Adrenal gland (tissue), 12 donors: Measurements from ENCODE around the gene ERVFRD-1. TPM values are rescaled to one million over a fixed set of nuclear protein-coding genes. Genes with fewer than 3 reads are reported as not detected.

Experiments used
- DNase-seq, 7 donors: peaks; one replicate each; pipeline ENCODE4 v3.0.0-alpha.2; 2019 to 2020
- H3K27ac ChIP-seq, 5 donors: fragments of 200-600 bp; sonication (generic) in 4 of 5; 1 replicate in 3 of 5; 2 replicates in 2 of 5; pipeline versions ENCODE4 v1.5.1 to v1.8.0; 2016 to 2020; ENCODE audit warnings: mild to moderate bottlenecking in 1 of 5
- H3K27me3 ChIP-seq: fragments of 200-600 bp; 2 replicates; pipeline ENCODE4 v1.8.0; 2021
- H3K36me3 ChIP-seq, 2 donors: fragments of 200-600 bp; replicated peaks in 1 of 2; 1 replicate in 1 of 2; 2 replicates in 1 of 2; pipeline versions ENCODE4 v1.5.1 to v1.8.0; 2018 to 2022
- H3K4me1 ChIP-seq, 2 donors: fragments of 200-600 bp; replicated peaks in 1 of 2; 1 replicate in 1 of 2; 2 replicates in 1 of 2; pipeline versions ENCODE4 v1.5.1 to v1.8.0; 2018 to 2021
- H3K4me3 ChIP-seq, 4 donors: fragments of 200-600 bp; sonication (generic) in 3 of 4; one replicate each; pipeline ENCODE4 v1.5.1; 2016 to 2018
- H3K9me3 ChIP-seq, 3 donors: fragments of 200-600 bp; sonication (generic) in 1 of 3; replicated peaks in 1 of 3; 1 replicate in 2 of 3; 2 replicates in 1 of 3; pipeline versions ENCODE4 v1.5.1 to v1.8.0; 2016 to 2021
- CTCF ChIP-seq, 6 experiments: fragments of 450-650 bp in 4 of 6; fragments of 200-600 bp in 2 of 6; sonication (generic) in 1 of 6; IDR thresholded peaks; 1 replicate in 5 of 6; 2 replicates in 1 of 6; pipeline versions ENCODE4 v1.5.1 to v1.8.0; 2016 to 2021; ENCODE audit warnings: antibody characterized with exemption in 6 of 6, mild to moderate bottlenecking in 2 of 6, moderate library complexity in 1 of 6
- POLR2A ChIP-seq, 2 donors: fragments of 450-650 bp; IDR thresholded peaks; one replicate each; pipeline ENCODE4 v1.6.1; 2017; ENCODE audit warnings: antibody characterized with exemption in 2 of 2, mild to moderate bottlenecking in 2 of 2, moderate library complexity in 1 of 2
- WGBS, 4 donors: extraction: QIAGEN DNeasy Blood & Tissue Kit in 2 of 4; methylation state at CpG; one replicate each; pipeline versions ENCODE4 v1.1.5 to v1.1.7; 2013 to 2017; 5-methylcytosine and 5-hydroxymethylcytosine counted together
- intact Hi-C, 2 donors: fragments of 100-400 bp; cut with DNase I; formaldehyde crosslinking; loops; one replicate each; pipeline versions ENCODE4 v1.14.1 to v1.15.0; 2022 to 2023
- polyA plus RNA-seq, 3 donors: library from polyadenylated mRNA; stranded (reverse); fragments of 200-250 nt in 2 of 3; fragments of 350-450 nt in 1 of 3; fragmentation: Illumina TruSeq in 1 of 3; extraction: RNeasy Lipid Tissue Mini Kit (QIAGEN cat#74804) in 1 of 3; gene quantifications; one replicate each; pipeline ENCODE4 v1.2.3, GENCODE V29; 2013 to 2014
- total RNA-seq, 9 donors: library from RNA; depleted of rRNA in 4 of 9; stranded (reverse); fragments of >200 nt in 4 of 9; fragments of 120-200 nt in 1 of 9; fragmentation: NEBNext Ultra II Directional in 1 of 9; extraction: Animal tissue kit (Norgen Biotek cat#: 25700) in 1 of 9; gene quantifications; one replicate each; pipeline versions ENCODE4 v1.1.0 to v1.2.4, GENCODE V29; 2013 to 2023
- donor health status: healthy with polysubstance abuse.
- donor health status: Bipolar disorder and iron deficiency.
- donor health status: DM: yes; HTN: yes; CAD: no.
- donor health status: DM: no; HTN: no; CAD: no.
- donor health status: DM: no; HTN: no; CAD: no.
- donor health status: DM: yes; HTN: yes; CAD: no.

The ERVFRD-1 gene
- total and polyA plus RNA-seq, 12 donors: 0.07 to 1.7 (median 0.75) TPM; not detected in 1

GRCh38 chr6:11126876-11127275 is 15.4 kb upstream of the ERVFRD-1 start:
- H3K4me3 ChIP-seq: no peak overlapping the region
- no peak for TF ChIP-seq CTCF (IDR thresholded peaks at IDR 0.05)
- no peak for TF ChIP-seq POLR2A (IDR thresholded peaks at IDR 0.05)
- H3K4me1 ChIP-seq: peaks cover 0 to 9% of the 10 kb centered on the region in 2 donors
- no peak overlapping the region for H3K27ac ChIP-seq
- H3K9me3 ChIP-seq: no peaks in the 10 kb centered on the region
- no peaks in the 10 kb centered on the region for H3K36me3 ChIP-seq
- DNase-seq: no peak
- H3K27me3 ChIP-seq: no peaks in the 10 kb centered on the region
- intact Hi-C loops: no loop called here
- 69 to 90% (median 85%) methylated on average over 2 of the region's 2 CpGs for WGBS, 4 donors

GRCh38 chr6:11123978-11124377 is 12.5 kb upstream of the ERVFRD-1 start:
- no peaks in the 10 kb centered on the region for H3K36me3 ChIP-seq
- no peaks in the 10 kb centered on the region for H3K9me3 ChIP-seq
- DNase-seq: no peak
- WGBS, 4 donors: 94 to 97% (median 95%) methylated on average over 2 of the region's 2 CpGs
- H3K27me3 ChIP-seq: no peaks in the 10 kb centered on the region
- no peak overlapping the region for H3K4me3 ChIP-seq
- intact Hi-C loops: no loop called here
- peaks cover 0 to 25% of the 10 kb centered on the region in 2 donors for H3K4me1 ChIP-seq
- no peak for TF ChIP-seq CTCF (IDR thresholded peaks at IDR 0.05)
- no peak for TF ChIP-seq POLR2A (IDR thresholded peaks at IDR 0.05)
- H3K27ac ChIP-seq: no peak overlapping the region

DNA sequence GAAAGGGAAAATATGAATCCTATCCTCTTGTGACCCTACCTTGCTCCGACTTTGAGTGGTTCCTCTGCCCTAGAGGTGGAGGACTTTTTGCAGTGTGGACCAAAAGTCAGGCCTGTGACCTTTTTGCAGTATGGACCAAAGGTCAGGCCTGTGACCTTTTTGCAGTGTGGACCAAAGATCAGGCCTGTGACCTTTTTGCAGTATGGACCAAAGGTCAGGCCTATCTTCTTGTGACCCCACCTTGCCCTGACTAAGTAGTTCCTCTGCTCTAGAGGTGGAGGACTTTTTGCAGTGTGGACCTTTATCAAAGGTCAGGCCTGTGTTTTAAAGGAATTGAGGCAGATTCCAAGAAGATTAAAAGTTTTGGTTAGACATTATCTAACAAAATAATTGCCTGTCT is 10.9 kb upstream of the ERVFRD-1 start:
- Histone ChIP-seq H3K36me3 (no peaks in the 10 kb centered on the region), H3K9me3 (no peaks in the 10 kb centered on the region), H3K4me1 (peaks cover 0 to 25% of the 10 kb centered on the region in 2 donors), H3K27me3 (no peaks in the 10 kb centered on the region), H3K27ac (no peak overlapping the region), H3K4me3 (no peak overlapping the region)
- TF ChIP-seq CTCF (IDR thresholded peaks at IDR 0.05): no peak
- TF ChIP-seq POLR2A (IDR thresholded peaks at IDR 0.05): no peak
- DNase-seq: no peak
- intact Hi-C loops: no loop called here
- 67 to 94% (median 78%) methylated on average over 1 of the region's 1 CpG for WGBS, 4 donors

GRCh38 chr6:11121851-11122250 is 10.3 kb upstream of the ERVFRD-1 start:
- Histone ChIP-seq H3K27ac (no peak overlapping the region), H3K27me3 (no peaks in the 10 kb centered on the region), H3K4me1 (peaks cover 0 to 25% of the 10 kb centered on the region in 2 donors), H3K9me3 (no peaks in the 10 kb centered on the region), H3K4me3 (no peak overlapping the region), H3K36me3 (no peaks in the 10 kb centered on the region)
- intact Hi-C loops: no loop called here
- no peak for TF ChIP-seq POLR2A (IDR thresholded peaks at IDR 0.05)
- TF ChIP-seq CTCF (IDR thresholded peaks at IDR 0.05): no peak
- no peak for DNase-seq
- WGBS, 4 donors: 57 to 70% (median 65%) methylated on average over 2 of the region's 2 CpGs
